AG04449 (cell line): ENCODE data around the gene MKLN1.

ENCODE experiments used
- CTCF ChIA-PET: fragments of 350-600 bp; formaldehyde crosslinking; extraction: SDS; loops from one replicate; lab custom pipeline; 2021; ENCODE audit warnings: antibody characterized with exemption; lab: Yijun Ruan, JAX
- POLR2A ChIA-PET: fragments of 400-600, 350-600 bp; formaldehyde crosslinking; extraction: SDS; loops from one replicate; lab custom pipeline; 2020; ENCODE audit warnings: antibody characterized with exemption, inconsistent platforms; lab: Yijun Ruan, JAX
- DNase-seq: peaks from one replicate; pipeline ENCODE4 v3.0.0-alpha.2; 2010; ENCODE audit warnings: low read depth, low spot score
- H3K4me3 ChIP-seq: 2 replicates; pipeline ENCODE4 v1.5.1; 2011; ENCODE audit warnings: low read depth, mild to moderate bottlenecking, control low read depth, low read length
- TF ChIP-seq, protein P1 (sequence below): IDR thresholded peaks from one replicate; pipeline ENCODE4 v1.5.1; 2011; ENCODE audit warnings: mild to moderate bottlenecking, moderate library complexity, low read length, control low read depth, inconsistent platforms; ENCODE audit not compliant: insufficient read depth; ENCODE audit errors: missing control alignments

The MKLN1 gene

DNA sequence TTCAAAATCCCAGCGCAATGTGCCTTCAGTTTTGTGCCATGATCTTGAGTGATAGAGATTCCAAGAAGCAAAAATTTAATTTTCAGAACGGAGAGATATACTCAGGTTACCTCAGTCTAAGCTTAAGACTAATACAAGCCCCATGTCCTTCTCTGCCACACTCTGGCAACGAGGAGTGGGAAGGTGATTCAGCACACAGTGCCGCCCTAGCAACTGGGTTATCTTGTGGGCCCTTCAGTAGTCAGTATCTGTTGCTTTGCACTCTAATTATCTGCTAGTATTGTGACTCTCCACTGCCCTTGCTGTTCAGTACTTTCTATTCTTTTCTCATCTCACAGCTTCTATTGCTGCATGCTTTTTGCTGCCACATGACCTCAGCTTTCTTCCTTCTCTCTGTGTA, 39.2 kb upstream of the MKLN1 start:
- ChIA-PET POLR2A (no interaction called here), CTCF (no interaction called here)
- H3K4me3 ChIP-seq, result no peak overlapping the region
- DNase-seq, result no peak
- TF ChIP-seq, protein P1, sequence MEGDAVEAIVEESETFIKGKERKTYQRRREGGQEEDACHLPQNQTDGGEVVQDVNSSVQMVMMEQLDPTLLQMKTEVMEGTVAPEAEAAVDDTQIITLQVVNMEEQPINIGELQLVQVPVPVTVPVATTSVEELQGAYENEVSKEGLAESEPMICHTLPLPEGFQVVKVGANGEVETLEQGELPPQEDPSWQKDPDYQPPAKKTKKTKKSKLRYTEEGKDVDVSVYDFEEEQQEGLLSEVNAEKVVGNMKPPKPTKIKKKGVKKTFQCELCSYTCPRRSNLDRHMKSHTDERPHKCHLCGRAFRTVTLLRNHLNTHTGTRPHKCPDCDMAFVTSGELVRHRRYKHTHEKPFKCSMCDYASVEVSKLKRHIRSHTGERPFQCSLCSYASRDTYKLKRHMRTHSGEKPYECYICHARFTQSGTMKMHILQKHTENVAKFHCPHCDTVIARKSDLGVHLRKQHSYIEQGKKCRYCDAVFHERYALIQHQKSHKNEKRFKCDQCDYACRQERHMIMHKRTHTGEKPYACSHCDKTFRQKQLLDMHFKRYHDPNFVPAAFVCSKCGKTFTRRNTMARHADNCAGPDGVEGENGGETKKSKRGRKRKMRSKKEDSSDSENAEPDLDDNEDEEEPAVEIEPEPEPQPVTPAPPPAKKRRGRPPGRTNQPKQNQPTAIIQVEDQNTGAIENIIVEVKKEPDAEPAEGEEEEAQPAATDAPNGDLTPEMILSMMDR, result no peak

- TF ChIP-seq, protein P1, result no peak
- POLR2A ChIA-PET, result no interaction called here
Measured at GRCh38 chr7:131289051-131289450, 38.6 kb upstream of the MKLN1 start.

GRCh38 chr7:131292141-131292905, 35.4 kb upstream of the MKLN1 start:
- TF ChIP-seq, protein P1, result no peak
- POLR2A ChIA-PET, result no interaction called here
- CTCF ChIA-PET, result interaction anchor here (3.3 kb wide), 1 partner anchor 10 kb away, joined by 19 read pairs; no protein-coding TSS in a partner anchor
- no peak for DNase-seq
- H3K4me3 ChIP-seq, result no peak overlapping the region

More at GRCh38 chr7:131289051-131289450, 38.6 kb upstream of the MKLN1 start:
- no peak overlapping the region for H3K4me3 ChIP-seq
- DNase-seq, result no peak
- CTCF ChIA-PET, result no interaction called here

DNA sequence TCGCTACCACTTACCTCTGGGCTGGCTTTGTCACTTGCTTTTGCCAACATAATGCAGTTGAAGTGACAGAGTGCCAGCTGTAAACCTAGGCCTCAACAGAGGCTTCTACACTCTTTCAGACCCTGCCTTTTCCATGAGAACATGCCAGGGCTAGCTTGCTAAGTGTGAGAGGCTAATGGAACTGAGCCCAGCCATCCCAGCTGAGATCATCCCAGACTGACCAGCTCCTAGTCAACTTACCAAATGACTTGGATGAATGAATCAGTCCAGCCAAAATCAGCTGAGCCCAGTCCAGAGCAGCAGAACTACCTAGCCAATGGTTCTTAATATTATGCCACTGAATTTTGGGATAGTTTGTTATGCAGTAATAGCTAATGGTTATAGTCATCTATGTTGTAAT, 34.7 kb upstream of the MKLN1 start:
- ChIA-PET CTCF (interaction anchor here (3.3 kb wide), 1 partner anchor 9 kb away, joined by 19 read pairs; no protein-coding TSS in a partner anchor), POLR2A (no interaction called here)
- DNase-seq, result peak; percentile 21
- H3K4me3 ChIP-seq, result no peak overlapping the region
- TF ChIP-seq, protein P1, result no peak

DNA sequence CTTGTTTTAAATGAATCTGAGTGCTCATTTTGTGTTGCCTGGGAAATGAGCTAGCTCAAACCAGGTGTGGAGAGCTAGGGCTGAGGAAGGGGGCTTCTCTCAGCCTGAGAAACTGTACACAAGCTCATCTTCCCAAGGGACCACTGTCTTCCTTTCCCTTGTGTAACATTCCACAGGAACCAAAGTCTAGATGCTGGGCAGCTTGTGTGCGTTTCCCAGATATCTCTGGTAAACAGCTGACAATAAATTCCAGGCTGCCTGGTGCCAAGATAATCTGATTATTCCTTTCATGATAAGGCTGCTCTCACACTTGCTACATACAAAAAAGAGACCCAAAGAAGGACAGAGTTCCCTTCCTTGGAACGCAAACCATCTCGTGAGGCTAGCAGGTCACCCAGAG, 33.1 kb upstream of the MKLN1 start:
- ChIA-PET POLR2A (interaction anchor here (0.6 kb wide), 1 partner anchor 31 kb away, joined by 4 read pairs; no protein-coding TSS in a partner anchor), CTCF (no interaction called here)
- TF ChIP-seq, protein P1, result no peak
- no peak for DNase-seq
- H3K4me3 ChIP-seq, result no peak overlapping the region

DNA sequence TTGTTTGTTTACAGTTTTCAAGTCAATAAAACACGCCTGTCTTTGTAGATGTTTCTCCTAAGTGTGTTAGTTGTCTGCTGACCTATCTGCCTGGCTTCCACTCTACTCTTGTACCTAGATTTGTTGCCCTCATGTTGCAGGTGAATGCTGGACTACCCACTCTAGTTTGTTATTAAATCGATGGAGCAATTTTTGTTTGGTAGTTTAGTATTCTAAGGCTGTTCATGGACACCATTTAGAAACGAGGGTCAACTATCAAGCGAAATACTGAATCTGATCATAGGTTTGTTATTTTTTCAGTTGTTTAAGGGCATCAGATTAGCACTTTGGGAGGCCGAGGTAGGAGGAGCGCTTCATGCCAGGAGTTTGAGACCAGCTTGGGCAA, 29.1 kb upstream of the MKLN1 start:
- no peak overlapping the region for H3K4me3 ChIP-seq
- no peak for DNase-seq
- ChIA-PET CTCF (interaction anchor here (0.7 kb wide), 1 partner anchor 236 kb away, joined by 3 read pairs; no protein-coding TSS in a partner anchor), POLR2A (no interaction called here)
- TF ChIP-seq, protein P1, result no peak
